Astrocyte of the cerebellum (primary cell): ENCODE measurements around the gene IFT122.

Experiments
- DNase-seq: peaks from one replicate; pipeline ENCODE4 v3.0.0-alpha.2; 2011; ENCODE audit warnings: low read depth
- H3K4me3 ChIP-seq: 2 replicates; pipeline ENCODE4 v1.5.1; 2011; ENCODE audit warnings: mild to moderate bottlenecking, low read depth, low read length, moderate library complexity
- in situ Hi-C: cut with HindIII; loops from 2 replicates; pipeline ENCODE4 v1.10.0; 2017; ENCODE audit warnings: low sequenced_read_pairs
- TF ChIP-seq, protein P1 (sequence below): IDR thresholded peaks from 2 replicates; pipeline ENCODE4 v1.5.1; 2012; ENCODE audit warnings: low read length, low read depth, moderate library complexity, mild to moderate bottlenecking; ENCODE audit errors: missing control alignments

IFT122 gene

DNA sequence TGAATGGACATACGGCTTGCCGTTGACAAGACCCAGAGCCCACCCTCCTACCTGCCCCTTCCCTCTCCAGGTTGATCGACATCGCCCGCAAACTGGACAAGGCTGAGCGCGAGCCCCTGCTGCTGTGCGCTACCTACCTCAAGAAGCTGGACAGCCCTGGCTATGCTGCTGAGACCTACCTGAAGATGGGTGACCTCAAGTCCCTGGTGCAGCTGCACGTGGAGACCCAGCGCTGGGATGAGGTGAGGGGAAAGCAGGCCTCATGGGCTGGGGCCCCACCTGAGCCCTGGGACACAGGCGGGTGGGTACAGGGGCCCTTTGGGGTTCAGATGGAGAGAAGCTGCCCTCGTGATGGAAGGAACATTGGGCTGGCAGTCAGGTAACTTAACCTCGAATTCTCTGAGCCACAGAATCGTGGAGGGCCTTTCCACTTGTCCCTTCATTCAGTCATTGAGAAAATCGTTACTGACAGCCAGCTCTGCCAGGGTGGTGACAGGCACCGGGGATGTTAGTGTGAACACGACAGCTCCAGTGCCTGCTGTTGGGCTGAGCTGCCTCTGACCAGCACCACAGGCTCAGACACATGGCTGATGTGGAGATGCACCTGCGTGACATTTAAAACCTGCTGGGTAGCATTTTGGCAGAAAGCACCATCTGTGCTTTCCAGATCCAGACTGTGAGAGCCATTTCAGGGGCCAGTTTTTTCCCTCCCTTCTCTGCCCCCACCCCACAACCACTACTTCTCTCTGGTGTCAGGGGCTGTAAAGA, 62.8 kb downstream of the IFT122 start:
- DNase-seq, result no peak
- H3K4me3 ChIP-seq, result no peak overlapping the region
- TF ChIP-seq, protein P1, sequence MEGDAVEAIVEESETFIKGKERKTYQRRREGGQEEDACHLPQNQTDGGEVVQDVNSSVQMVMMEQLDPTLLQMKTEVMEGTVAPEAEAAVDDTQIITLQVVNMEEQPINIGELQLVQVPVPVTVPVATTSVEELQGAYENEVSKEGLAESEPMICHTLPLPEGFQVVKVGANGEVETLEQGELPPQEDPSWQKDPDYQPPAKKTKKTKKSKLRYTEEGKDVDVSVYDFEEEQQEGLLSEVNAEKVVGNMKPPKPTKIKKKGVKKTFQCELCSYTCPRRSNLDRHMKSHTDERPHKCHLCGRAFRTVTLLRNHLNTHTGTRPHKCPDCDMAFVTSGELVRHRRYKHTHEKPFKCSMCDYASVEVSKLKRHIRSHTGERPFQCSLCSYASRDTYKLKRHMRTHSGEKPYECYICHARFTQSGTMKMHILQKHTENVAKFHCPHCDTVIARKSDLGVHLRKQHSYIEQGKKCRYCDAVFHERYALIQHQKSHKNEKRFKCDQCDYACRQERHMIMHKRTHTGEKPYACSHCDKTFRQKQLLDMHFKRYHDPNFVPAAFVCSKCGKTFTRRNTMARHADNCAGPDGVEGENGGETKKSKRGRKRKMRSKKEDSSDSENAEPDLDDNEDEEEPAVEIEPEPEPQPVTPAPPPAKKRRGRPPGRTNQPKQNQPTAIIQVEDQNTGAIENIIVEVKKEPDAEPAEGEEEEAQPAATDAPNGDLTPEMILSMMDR, result no peak
- in situ Hi-C loops, result no loop called here

DNA sequence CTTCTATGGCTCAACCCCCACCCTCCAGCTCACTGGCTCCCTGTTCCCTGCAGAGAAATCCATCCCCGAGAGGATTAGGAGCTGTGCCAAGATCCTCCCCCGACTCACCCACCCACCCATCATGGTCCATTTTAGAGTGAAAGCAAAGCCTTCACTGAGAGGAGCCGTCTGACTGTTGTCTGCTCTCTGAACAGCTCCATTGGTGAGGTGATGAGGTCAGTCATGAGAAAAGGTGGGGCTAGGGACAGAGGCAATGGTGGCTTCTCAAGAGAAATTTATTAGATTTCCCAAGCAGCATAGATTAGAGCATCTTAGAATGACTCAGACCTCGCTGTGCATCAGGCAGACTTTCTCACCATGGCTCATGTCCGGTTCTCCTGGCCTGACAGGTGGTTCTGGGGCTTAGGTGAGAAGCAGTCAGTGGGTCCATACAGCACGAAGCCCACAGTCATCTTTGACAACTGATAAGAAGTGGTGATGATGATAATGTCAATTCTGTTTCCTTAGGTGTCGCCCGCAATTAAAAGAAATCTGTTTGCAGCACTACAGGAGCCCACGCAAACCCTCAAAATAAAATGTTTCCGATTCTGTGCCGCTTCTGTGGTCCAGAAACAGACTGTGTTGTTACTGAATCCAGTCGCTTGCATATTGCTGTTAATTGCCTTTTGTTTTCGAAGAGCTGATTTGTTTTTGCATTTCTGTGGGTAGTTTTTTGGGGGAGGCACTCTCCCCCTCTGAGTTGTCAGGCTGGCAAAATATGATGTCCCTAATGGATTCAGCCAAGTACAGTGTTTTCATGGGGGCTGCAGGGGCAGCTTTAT, 63.7 kb downstream of the IFT122 start:
- no peak overlapping the region for H3K4me3 ChIP-seq
- no peak for DNase-seq
- TF ChIP-seq, protein P1, result no peak
- in situ Hi-C loops, result no loop called here

DNA sequence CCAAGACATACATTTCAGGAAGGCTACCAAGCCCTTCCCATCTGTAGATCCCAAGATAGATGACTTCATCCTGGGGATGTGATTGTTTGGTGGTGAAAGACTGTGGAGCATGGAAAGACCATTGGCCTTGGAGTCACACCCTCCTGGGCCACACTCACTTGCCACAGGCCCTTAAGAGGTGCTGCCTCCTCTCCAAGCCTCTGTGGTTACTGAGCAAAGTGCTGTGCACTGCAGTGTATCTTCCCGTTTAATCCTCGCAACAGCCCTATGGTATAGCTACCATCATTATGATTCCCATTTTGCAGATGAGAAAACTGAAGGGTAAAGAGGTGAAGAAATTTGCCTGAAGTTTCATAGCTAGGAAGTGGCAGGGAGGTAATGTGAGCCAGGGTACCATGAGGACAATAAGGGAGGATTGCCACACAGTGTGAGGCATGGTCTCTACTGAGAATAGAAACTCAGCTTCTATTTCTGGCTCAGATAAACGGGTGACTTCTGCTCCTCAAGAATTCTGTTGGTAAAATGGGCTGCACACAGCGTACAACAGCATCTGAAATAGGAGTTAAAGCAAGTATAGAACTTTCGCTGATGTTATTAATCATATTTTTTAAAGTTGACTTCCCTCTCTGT, 64.6 kb downstream of the IFT122 start:
- no peak for DNase-seq
- TF ChIP-seq, protein P1, result no peak
- no peak overlapping the region for H3K4me3 ChIP-seq
- in situ Hi-C loops, result no loop called here

DNA sequence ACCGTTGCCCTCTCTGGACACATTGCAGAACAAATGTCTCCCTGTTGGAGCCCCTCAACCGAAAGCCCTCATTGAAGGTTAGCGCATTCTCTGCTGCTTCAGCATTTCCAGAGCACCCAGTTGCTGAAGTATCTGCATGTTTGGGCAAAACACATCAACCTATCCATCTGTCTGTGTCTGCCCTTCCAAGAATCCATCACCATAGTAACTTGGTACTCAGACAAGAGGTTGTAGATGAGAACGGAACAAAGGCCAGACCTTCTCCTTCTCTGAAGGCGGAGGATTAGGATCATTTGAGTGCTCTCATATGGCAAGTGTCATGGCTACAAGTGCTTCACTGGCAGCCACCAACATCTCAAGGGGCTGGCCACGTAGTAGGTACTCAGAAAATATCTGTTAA, 65.3 kb downstream of the IFT122 start:
- in situ Hi-C loops, result no loop called here
- TF ChIP-seq, protein P1, result no peak
- no peak for DNase-seq
- H3K4me3 ChIP-seq, result no peak overlapping the region

DNA sequence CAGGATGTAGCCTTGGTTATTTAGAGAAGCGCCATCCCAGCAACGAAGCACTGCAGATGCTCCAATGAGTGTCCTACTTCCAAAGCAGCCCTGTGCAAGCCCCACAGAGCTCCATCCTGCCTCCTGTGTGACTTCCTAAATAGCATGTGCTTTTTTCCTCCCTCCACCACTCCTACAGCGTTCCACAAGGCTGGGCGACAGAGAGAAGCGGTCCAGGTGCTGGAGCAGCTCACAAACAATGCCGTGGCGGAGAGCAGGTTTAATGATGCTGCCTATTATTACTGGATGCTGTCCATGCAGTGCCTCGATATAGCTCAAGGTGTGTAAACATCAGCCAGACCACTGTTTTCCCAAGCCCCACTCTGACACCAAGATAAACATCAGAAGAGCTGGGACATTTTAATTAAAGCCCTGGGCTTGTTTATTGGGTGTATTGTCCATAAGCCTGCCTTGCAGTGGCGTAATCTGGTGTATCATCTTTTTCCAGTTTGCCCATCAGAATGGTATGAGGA, 66.3 kb downstream of the IFT122 start:
- TF ChIP-seq, protein P1, result no peak
- no peak for DNase-seq
- no peak overlapping the region for H3K4me3 ChIP-seq
- in situ Hi-C loops, result no loop called here

DNA sequence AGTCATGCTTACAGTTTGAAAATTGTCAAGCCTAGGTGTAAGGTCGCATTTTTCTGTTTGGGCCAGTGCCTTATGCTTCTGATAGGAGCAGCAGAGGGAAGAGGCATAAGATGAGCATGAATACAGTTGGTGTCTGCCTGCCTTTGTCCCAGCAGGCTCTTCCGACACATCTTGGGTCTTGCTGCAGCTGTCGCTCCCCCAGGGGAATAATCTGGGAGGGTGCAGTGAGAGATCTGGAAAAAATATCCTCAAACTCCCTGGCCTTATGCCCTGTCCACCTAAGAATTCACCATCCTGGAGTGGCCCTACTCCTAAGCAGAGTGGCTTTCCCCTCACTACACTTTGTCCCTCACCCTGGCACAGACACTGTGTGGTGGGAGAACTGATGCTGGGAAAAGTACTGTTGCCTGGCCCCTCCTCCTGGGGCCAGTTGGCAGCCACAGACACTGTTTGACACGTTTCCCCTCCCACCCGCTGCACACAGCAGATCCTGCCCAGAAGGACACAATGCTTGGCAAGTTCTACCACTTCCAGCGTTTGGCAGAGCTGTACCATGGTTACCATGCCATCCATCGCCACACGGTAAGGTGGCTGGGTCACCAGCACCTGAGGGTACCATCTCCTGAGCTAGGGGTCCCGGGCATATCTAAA, 67.3 kb downstream of the IFT122 start:
- no peak overlapping the region for H3K4me3 ChIP-seq
- TF ChIP-seq, protein P1, result no peak
- DNase-seq, result no peak
- in situ Hi-C loops, result no loop called here
